ENCODE results near the gene GP5.

DNA sequence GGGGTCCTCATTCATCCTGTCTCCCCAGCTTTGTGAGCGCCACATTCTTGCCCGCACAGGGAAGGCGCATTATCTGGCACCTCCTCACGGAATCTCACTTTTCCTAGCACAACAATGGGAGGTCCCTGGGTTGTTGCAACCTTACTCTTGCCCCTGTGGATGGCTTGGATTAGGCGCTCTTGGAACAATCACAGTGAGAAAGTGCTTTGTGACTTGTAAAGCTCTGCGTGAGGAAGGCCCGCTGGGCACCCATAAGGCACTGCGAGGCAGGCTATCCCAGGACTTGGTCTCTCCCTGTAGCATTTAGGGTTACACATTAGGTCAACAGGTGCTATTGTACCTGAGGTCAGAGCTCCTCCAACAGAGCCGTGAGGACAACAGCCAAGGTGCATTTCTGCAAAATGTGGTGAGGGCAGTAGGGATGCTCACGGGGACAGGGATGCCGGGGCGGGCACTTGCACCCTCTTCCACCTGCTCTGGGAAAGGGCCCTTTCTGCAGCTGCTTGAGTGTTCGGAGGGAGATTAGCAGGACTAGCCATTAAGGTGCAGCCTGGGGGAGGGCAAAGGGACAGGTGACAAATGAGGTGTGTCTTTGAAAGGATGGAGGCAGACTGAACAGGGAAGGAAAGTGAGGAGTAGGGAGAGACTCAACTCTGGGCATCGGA lies 15.7 kb downstream of the GP5 start:
- TF ChIP-seq, protein P1, sequence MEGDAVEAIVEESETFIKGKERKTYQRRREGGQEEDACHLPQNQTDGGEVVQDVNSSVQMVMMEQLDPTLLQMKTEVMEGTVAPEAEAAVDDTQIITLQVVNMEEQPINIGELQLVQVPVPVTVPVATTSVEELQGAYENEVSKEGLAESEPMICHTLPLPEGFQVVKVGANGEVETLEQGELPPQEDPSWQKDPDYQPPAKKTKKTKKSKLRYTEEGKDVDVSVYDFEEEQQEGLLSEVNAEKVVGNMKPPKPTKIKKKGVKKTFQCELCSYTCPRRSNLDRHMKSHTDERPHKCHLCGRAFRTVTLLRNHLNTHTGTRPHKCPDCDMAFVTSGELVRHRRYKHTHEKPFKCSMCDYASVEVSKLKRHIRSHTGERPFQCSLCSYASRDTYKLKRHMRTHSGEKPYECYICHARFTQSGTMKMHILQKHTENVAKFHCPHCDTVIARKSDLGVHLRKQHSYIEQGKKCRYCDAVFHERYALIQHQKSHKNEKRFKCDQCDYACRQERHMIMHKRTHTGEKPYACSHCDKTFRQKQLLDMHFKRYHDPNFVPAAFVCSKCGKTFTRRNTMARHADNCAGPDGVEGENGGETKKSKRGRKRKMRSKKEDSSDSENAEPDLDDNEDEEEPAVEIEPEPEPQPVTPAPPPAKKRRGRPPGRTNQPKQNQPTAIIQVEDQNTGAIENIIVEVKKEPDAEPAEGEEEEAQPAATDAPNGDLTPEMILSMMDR (tag by site-specific recombination; IDR thresholded peaks at IDR 0.05) = no peak
- TF ChIP-seq, protein P2, sequence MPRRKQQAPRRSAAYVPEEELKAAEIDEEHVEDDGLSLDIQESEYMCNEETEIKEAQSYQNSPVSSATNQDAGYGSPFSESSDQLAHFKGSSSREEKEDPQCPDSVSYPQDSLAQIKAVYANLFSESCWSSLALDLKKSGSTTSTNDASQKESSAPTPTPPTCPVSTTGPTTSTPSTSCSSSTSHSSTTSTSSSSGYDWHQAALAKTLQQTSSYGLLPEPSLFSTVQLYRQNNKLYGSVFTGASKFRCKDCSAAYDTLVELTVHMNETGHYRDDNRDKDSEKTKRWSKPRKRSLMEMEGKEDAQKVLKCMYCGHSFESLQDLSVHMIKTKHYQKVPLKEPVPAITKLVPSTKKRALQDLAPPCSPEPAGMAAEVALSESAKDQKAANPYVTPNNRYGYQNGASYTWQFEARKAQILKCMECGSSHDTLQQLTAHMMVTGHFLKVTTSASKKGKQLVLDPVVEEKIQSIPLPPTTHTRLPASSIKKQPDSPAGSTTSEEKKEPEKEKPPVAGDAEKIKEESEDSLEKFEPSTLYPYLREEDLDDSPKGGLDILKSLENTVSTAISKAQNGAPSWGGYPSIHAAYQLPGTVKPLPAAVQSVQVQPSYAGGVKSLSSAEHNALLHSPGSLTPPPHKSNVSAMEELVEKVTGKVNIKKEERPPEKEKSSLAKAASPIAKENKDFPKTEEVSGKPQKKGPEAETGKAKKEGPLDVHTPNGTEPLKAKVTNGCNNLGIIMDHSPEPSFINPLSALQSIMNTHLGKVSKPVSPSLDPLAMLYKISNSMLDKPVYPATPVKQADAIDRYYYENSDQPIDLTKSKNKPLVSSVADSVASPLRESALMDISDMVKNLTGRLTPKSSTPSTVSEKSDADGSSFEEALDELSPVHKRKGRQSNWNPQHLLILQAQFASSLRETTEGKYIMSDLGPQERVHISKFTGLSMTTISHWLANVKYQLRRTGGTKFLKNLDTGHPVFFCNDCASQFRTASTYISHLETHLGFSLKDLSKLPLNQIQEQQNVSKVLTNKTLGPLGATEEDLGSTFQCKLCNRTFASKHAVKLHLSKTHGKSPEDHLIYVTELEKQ (tag by site-specific recombination; IDR thresholded peaks at IDR 0.05; ENCODE audit: borderline replicate concordance) = no peak
- TF ChIP-seq, protein P3, sequence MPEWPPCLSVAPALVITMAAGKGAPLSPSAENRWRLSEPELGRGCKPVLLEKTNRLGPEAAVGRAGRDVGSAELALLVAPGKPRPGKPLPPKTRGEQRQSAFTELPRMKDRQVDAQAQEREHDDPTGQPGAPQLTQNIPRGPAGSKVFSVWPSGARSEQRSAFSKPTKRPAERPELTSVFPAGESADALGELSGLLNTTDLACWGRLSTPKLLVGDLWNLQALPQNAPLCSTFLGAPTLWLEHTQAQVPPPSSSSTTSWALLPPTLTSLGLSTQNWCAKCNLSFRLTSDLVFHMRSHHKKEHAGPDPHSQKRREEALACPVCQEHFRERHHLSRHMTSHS (tag by site-specific recombination; IDR thresholded peaks at IDR 0.05) = no peak
- no peak for TF ChIP-seq SALL2 (tag by site-specific recombination; IDR thresholded peaks at IDR 0.05; ENCODE audit: borderline replicate concordance)
- TF ChIP-seq ZEB2 (tag by site-specific recombination; IDR thresholded peaks at IDR 0.05) = no peak
- no peak for TF ChIP-seq ZNF133 (tag by site-specific recombination; IDR thresholded peaks at IDR 0.05)
- TF ChIP-seq, protein P4, sequence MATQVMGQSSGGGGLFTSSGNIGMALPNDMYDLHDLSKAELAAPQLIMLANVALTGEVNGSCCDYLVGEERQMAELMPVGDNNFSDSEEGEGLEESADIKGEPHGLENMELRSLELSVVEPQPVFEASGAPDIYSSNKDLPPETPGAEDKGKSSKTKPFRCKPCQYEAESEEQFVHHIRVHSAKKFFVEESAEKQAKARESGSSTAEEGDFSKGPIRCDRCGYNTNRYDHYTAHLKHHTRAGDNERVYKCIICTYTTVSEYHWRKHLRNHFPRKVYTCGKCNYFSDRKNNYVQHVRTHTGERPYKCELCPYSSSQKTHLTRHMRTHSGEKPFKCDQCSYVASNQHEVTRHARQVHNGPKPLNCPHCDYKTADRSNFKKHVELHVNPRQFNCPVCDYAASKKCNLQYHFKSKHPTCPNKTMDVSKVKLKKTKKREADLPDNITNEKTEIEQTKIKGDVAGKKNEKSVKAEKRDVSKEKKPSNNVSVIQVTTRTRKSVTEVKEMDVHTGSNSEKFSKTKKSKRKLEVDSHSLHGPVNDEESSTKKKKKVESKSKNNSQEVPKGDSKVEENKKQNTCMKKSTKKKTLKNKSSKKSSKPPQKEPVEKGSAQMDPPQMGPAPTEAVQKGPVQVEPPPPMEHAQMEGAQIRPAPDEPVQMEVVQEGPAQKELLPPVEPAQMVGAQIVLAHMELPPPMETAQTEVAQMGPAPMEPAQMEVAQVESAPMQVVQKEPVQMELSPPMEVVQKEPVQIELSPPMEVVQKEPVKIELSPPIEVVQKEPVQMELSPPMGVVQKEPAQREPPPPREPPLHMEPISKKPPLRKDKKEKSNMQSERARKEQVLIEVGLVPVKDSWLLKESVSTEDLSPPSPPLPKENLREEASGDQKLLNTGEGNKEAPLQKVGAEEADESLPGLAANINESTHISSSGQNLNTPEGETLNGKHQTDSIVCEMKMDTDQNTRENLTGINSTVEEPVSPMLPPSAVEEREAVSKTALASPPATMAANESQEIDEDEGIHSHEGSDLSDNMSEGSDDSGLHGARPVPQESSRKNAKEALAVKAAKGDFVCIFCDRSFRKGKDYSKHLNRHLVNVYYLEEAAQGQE (tag by site-specific recombination; IDR thresholded peaks at IDR 0.05) = no peak
- no peak for TF ChIP-seq ZNF600 (tag by site-specific recombination; IDR thresholded peaks at IDR 0.05)
- no peak for TF ChIP-seq ZNF221 (tag by site-specific recombination; IDR thresholded peaks at IDR 0.05; ENCODE audit: borderline replicate concordance)
- TF ChIP-seq TCF7L2 (IDR thresholded peaks at IDR 0.05; ENCODE audit: borderline replicate concordance, low read depth, low read length) = no peak
- TF ChIP-seq, protein P5, sequence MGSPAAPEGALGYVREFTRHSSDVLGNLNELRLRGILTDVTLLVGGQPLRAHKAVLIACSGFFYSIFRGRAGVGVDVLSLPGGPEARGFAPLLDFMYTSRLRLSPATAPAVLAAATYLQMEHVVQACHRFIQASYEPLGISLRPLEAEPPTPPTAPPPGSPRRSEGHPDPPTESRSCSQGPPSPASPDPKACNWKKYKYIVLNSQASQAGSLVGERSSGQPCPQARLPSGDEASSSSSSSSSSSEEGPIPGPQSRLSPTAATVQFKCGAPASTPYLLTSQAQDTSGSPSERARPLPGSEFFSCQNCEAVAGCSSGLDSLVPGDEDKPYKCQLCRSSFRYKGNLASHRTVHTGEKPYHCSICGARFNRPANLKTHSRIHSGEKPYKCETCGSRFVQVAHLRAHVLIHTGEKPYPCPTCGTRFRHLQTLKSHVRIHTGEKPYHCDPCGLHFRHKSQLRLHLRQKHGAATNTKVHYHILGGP (tag by site-specific recombination; IDR thresholded peaks at IDR 0.05) = no peak
